HG03342 (cell line): ENCODE data around the gene NDUFAF5.
"Not testable (repeated sequence)": the region's sequence is repeated elsewhere in the genome, so short reads cannot be mapped to it uniquely, and the experiment has no call there.

Experiments used
- ATAC-seq: cut with Tn5 transposase; IDR thresholded peaks from one replicate; pipeline ENCODE4 v1.9.1; 2021; ENCODE audit warnings: mild to moderate bottlenecking, moderate library complexity; ENCODE audit not compliant: unreplicated experiment

NDUFAF5 gene

GRCh38 chr20:13784893-13785715 lies at the start of gene NDUFAF5, which contains the start of gene ESF1:
TSS of gene NDUFAF5 (plus strand) at chr20:13785028. CDS start at chr20:13785069, 41 bp downstream.
TSS of gene ESF1 (minus strand) at chr20:13784919. CDS start at chr20:13783140, 1,779 bp downstream.
- peak; percentile 93 for ATAC-seq

DNA sequence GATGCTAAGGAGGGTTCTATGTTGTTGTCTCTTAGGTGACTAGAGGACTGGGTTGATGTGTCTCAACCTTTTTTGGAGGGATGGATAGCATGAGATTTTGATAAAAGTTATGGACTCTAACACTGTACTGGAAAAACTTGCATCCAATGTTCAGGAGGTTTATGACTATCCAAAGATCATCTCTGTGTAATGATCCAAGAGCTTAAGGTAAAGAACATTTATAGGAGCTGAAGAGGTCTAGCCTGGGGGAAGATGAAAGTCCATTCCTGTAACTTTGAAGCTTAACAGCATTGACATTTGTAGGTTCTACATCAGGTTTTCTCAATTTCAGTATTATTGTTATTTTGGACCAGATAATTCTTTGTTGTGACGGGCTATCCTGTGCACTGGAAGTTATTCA lies 49.0 kb upstream of the NDUFAF5 start:
- ATAC-seq = no peak

- ATAC-seq = no peak
Measured at GRCh38 chr20:13736436-13737191, 48.2 kb upstream of the NDUFAF5 start.

- not testable (repeated sequence) for ATAC-seq
Measured at GRCh38 chr20:13738187-13738586, 46.6 kb upstream of the NDUFAF5 start.

- no peak for ATAC-seq
Measured at GRCh38 chr20:13739731-13740649, 44.8 kb upstream of the NDUFAF5 start.

DNA sequence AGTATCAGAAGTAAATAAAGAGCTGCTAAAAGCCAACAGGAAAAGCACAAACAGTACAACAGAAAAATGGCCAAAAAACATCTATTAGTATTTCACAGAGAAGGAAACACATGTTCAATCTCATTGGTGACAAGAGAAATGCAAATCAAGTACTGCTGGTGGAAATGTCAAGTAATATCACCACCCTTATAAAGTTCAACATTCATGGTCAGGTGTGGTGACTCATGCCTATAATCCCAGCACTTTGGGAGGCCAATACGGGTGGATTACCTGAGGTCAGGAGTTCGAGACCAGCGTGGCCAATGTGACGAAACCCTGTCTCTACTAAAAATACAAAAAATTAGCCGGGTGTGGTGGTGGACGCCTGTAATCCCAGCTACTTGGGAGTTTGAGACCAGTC lies 42.9 kb upstream of the NDUFAF5 start:
- no peak for ATAC-seq

DNA sequence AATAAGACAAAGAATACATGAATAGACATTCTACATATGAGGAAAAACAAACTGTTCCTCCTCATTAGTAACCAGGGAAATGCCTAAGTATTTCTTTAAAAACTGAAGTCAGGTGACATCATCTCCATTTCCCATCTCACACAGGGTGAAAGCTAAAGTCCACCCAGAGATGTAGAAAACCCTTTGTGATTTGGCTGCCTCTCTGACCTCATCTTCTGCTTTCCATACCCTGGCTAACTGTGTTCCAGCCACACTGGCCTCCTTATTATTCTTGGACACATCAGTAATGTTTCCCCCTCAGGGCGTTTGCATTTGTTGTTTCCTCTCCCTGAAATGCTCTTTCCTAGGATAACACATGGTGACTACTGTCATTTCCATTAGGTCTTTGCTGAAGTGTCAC lies 40.5 kb upstream of the NDUFAF5 start:
- no peak for ATAC-seq

DNA sequence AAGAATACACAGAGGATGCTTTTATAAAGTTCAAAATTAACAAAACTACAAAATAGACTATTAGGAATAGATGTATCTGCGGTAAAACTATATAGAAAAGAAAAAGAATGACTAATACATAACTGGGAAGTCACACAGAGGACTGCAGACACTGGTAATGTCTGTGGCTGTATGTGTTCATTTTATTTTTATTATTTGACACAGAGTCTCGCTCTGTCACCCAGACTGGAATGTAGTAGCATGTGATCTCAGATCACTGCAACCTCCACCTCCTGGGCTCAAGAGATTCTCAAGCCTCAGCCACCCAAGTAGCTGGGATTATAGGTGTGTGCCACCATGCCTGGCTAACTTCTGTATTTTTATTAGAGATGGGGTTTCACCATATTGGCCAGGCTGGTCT lies 39.0 kb upstream of the NDUFAF5 start:
- no peak for ATAC-seq

- ATAC-seq = no peak
Measured at GRCh38 chr20:13749811-13750210, 35.0 kb upstream of the NDUFAF5 start.

GRCh38 chr20:13753436-13754036 lies 31.3 kb upstream of the NDUFAF5 start:
- ATAC-seq = no peak

- no peak for ATAC-seq
Measured at GRCh38 chr20:13755809-13756208, 29.0 kb upstream of the NDUFAF5 start.

DNA sequence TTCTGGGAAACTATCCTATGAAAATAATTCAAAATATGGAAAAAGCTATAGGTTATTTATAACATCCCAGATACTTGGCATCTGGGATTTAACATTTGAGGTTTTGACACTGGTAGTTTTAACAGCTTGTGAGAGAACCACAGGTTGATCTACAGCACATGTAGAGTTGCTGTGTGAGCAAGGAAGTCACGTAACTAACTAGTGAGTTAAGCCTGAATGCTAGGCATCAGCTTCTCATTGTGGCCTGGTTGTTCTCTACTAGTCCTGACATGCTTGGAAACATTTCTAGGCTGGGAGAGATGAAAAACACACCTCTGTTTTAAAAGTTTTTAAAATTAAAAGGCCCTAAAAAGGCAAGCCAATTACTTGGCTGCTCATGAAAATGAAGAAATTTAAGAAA lies 28.3 kb upstream of the NDUFAF5 start:
- ATAC-seq = no peak

DNA sequence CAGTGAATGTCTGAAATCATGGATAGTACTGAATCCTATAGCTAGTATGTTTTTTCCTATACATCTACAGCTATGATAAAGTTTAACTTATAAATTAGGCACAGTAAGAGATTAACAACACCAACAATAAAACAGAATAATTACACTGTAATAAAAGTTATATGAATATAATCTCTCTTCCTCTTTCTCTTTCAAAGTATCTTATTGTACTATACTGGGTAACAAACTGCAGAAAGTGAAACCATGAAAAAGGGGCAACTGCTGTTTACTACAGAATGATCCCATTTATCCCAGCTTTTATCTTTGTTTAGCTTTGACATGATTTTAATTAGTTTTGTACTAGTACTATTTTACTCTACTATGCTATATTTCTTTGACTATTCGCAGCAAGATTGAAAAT lies 25.9 kb upstream of the NDUFAF5 start:
- ATAC-seq = no peak

DNA sequence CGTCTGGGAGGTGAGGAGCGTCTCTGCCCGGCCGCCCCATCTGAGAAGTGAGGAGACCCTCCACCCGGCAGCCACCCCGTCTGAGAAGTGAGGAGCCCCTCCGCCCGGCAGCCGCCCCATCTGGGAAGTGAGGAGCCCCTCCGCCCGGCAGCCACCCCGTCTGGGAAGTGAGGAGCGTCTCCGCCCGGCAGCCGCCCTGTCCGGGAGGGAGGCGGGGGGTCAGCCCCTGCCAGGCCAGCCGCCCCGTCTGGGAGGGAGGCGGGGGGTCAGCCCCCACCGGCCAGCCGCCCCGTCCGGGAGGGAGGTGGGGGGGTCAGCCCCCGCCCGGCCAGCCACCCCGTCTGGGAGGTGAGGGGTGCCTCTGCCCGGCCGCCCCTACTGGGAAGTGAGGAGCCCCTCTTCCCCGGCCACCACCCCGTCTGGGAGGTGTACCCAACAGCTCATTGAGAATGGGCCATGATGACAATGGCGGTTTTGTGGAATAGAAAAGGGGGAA lies 24.3 kb upstream of the NDUFAF5 start:
- not testable (repeated sequence) for ATAC-seq

GRCh38 chr20:13765299-13765698 lies 19.5 kb upstream of the NDUFAF5 start:
- no peak for ATAC-seq

- no peak for ATAC-seq
Measured at GRCh38 chr20:13765868-13766416, 18.9 kb upstream of the NDUFAF5 start.

DNA sequence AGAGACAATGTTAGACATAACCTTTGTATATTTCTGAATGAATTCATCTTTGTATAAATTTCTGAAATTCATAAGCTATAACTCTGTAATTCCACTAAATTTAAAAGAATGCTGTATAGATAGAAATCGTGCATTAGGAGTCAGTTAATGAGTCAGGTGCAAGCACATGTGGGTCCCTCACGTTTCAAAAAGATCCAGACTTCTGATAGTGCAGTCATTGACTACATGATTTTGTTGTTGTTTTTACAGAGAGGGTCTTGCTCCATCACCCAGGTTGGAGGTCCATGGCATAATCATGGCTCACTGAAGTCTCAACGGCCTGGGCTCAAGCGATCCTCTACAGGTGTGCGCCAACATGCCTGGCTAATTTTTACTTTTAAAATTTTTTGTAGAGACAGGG lies 14.7 kb upstream of the NDUFAF5 start:
- ATAC-seq = no peak

GRCh38 chr20:13771853-13772453 lies 12.9 kb upstream of the NDUFAF5 start:
- no peak for ATAC-seq

DNA sequence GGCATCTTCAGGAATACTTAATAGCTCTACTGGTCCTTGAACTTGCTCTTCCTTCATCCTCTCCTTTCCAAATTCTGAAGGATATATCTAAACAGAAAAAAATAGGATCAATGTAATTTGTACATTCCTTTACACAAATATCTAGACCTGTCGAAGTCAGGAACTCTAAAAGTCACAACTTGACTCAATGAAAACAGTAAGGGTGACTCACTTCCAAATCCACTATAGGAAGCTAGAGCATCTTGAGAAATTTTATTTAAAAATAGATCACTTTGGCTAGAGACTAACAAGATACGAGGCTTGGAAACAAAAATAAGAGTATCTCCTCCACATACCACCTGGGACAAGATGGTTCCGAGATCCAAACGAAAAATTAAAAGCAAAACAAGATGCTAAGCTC lies 12.3 kb upstream of the NDUFAF5 start:
- no peak for ATAC-seq

- no peak for ATAC-seq
Measured at GRCh38 chr20:13775867-13776266, 9.0 kb upstream of the NDUFAF5 start.
